Measurements from ENCODE around the gene GPR83. TPM values are rescaled to one million over a fixed set of nuclear protein-coding genes. Genes with fewer than 3 reads are reported as not detected.

GPR83 gene
- total and polyA plus RNA-seq, 10 of the 15 experiments (the other 5 are each of a cell fraction or from before 2014, with no cell fraction given): 0.03 to 0.19 (median 0.05) TPM; not detected in 7

GRCh38 chr11:94329501-94329900 lies 71.7 kb downstream of the GPR83 start (continued):
- TF ChIP-seq ATF3 (IDR thresholded peaks at IDR 0.05; ENCODE audit: borderline replicate concordance, extremely low read depth, low read depth, low read length): no peak
- TF ChIP-seq MTA3 (IDR thresholded peaks at IDR 0.05; ENCODE audit: borderline replicate concordance, low read length): no peak
- TF ChIP-seq CREM (IDR thresholded peaks at IDR 0.05; ENCODE audit: low read depth): no peak
- TF ChIP-seq, protein P1, sequence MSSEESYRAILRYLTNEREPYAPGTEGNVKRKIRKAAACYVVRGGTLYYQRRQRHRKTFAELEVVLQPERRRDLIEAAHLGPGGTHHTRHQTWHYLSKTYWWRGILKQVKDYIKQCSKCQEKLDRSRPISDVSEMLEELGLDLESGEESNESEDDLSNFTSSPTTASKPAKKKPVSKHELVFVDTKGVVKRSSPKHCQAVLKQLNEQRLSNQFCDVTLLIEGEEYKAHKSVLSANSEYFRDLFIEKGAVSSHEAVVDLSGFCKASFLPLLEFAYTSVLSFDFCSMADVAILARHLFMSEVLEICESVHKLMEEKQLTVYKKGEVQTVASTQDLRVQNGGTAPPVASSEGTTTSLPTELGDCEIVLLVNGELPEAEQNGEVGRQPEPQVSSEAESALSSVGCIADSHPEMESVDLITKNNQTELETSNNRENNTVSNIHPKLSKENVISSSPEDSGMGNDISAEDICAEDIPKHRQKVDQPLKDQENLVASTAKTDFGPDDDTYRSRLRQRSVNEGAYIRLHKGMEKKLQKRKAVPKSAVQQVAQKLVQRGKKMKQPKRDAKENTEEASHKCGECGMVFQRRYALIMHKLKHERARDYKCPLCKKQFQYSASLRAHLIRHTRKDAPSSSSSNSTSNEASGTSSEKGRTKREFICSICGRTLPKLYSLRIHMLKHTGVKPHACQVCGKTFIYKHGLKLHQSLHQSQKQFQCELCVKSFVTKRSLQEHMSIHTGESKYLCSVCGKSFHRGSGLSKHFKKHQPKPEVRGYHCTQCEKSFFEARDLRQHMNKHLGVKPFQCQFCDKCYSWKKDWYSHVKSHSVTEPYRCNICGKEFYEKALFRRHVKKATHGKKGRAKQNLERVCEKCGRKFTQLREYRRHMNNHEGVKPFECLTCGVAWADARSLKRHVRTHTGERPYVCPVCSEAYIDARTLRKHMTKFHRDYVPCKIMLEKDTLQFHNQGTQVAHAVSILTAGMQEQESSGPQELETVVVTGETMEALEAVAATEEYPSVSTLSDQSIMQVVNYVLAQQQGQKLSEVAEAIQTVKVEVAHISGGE (CRISPR knock-in tag; IDR thresholded peaks at IDR 0.05): no peak
- TF ChIP-seq RUNX3 (IDR thresholded peaks at IDR 0.05; ENCODE audit: low read length): no peak

GRCh38 chr11:94328587-94329080 lies 72.6 kb downstream of the GPR83 start:
- SMC1A ChIA-PET (ENCODE audit: uncharacterized antibody, unreplicated experiment): interaction anchor here (4.2 kb wide), 1 partner anchor 176 kb away, joined by 31 read pairs; no protein-coding TSS in a partner anchor
- H3K36me3 ChIP-seq (ENCODE audit: control insufficient read depth in 2 of 2, insufficient read depth in 2 of 2, low read length in 1 of 2): no peaks in the 10 kb centered on the region
- intact Hi-C loops (cut with micrococcal nuclease; ENCODE audit: unreplicated experiment): no loop called here
- POLR2A ChIA-PET: no interaction called here
- ATAC-seq (no peak), DNase-seq (ENCODE audit: low read depth, low spot score) (no peak), FAIRE-seq (no peak)
- 43% methylated on average over 6 of the region's 6 CpGs for WGBS (ENCODE audit: insufficient coverage, insufficient replicate concordance, low lambda C conversion rate, missing lambda C conversion rate)
- H3K9ac ChIP-seq (ENCODE audit: control insufficient read depth, insufficient read depth, low read length): no peak overlapping the region
- no peaks in the 10 kb centered on the region for H3K4me1 ChIP-seq (ENCODE audit: control insufficient read depth, insufficient read depth, low read length)
- no TSS peak for BruUV-seq (replicated peaks)
- in situ Hi-C loops (cut with MboI): loop anchor here (5.0 to 10.0 kb wide), 2 partner anchors 174 to 276 kb away; no protein-coding TSS in a partner anchor
- TF ChIP-seq CBX3 (IDR thresholded peaks at IDR 0.05; ENCODE audit: borderline replicate concordance, low read depth): no peak
- no peak for TF ChIP-seq SMAD5 (IDR thresholded peaks at IDR 0.05; ENCODE audit: low read depth)
- TF ChIP-seq KAT2A (conservative IDR thresholded peaks at IDR 0.05; ENCODE audit: control insufficient read depth, low read depth, low read length): no peak
- no peak for TF ChIP-seq MYC (IDR thresholded peaks at IDR 0.05; ENCODE audit: insufficient read depth, insufficient read length, insufficient replicate concordance, low read length, severe bottlenecking)
- no peak for TF ChIP-seq SREBF2 (IDR thresholded peaks at IDR 0.05; ENCODE audit: low read length)
- TF ChIP-seq PAX5 (IDR thresholded peaks at IDR 0.05; ENCODE audit: borderline replicate concordance, low read depth, low read length): no peak
- no peak for TF ChIP-seq HDGF (IDR thresholded peaks at IDR 0.05)
- no peak for TF ChIP-seq EED (IDR thresholded peaks at IDR 0.05; ENCODE audit: low read depth)
- no peak for TF ChIP-seq FOS (IDR thresholded peaks at IDR 0.05; ENCODE audit: borderline replicate concordance, extremely low read depth, insufficient read length)
- TF ChIP-seq SUZ12 (IDR thresholded peaks at IDR 0.05; ENCODE audit: unreplicated experiment): no peak
- no peak for TF ChIP-seq IKZF1 (conservative IDR thresholded peaks at IDR 0.05)
- TF ChIP-seq CREB1 (IDR thresholded peaks at IDR 0.05; ENCODE audit: low read depth): no peak
- TF ChIP-seq ZSCAN29 (IDR thresholded peaks at IDR 0.05): no peak
- no peak for TF ChIP-seq IRF4 (IDR thresholded peaks at IDR 0.05; ENCODE audit: low read depth, low read length)
- H3K9me3 ChIP-seq (replicated peaks; ENCODE audit: control insufficient read depth, insufficient read depth, low read length): no peaks in the 10 kb centered on the region
- CTCF ChIA-PET: interaction anchor here (5.5 kb wide), 1 partner anchor 175 kb away, joined by 88 read pairs; no protein-coding TSS in a partner anchor
- no peaks in the 10 kb centered on the region for H4K20me1 ChIP-seq (ENCODE audit: control insufficient read depth, insufficient read depth)
- no peak overlapping the region for H3K27ac ChIP-seq (ENCODE audit: control insufficient read depth, insufficient read depth)
- no peak overlapping the region for H3K4me3 ChIP-seq
- H2AFZ ChIP-seq (ENCODE audit: control insufficient read depth, low read depth, low read length): no peak overlapping the region
- no peaks in the 10 kb centered on the region for H3K27me3 ChIP-seq (replicated peaks in 1 of 2; ENCODE audit: control insufficient read depth in 2 of 2, insufficient read depth in 2 of 2, low read length in 1 of 2)
- H3K79me2 ChIP-seq (ENCODE audit: control insufficient read depth, insufficient read depth, low read length): no peaks in the 10 kb centered on the region
- no peak overlapping the region for H3K4me2 ChIP-seq (ENCODE audit: control insufficient read depth, insufficient read depth)
- RAD21 ChIA-PET (ENCODE audit: unreplicated experiment): no interaction called here
